Stimulated activated CD8-positive, alpha-beta memory T cell treated with anti-CD3 and anti-CD28 coated beads, Interleukin-15, amount 100 ng/mL, for 48 hours (primary cell): ENCODE measurements around the gene ERP29.
"Not testable (repeated sequence)": the region's sequence is repeated elsewhere in the genome, so short reads cannot be mapped to it uniquely, and the experiment has no call there.

Experiments used
- DNase-seq, 2 donors: peaks; one replicate each; pipeline ENCODE4 v3.0.0-alpha.2; 2020; ENCODE audit warnings: low read depth in 2 of 2

The ERP29 gene

GRCh38 chr12:112001576-112001975, 11.7 kb upstream of the ERP29 start:
- no peak for DNase-seq

- no peak for DNase-seq
Observed at GRCh38 chr12:112004041-112004440, 9.2 kb upstream of the ERP29 start.

GRCh38 chr12:112005419-112006395, 7.5 kb upstream of the ERP29 start:
- DNase-seq: no peak

- no peak for DNase-seq
Observed at GRCh38 chr12:112007945-112008344, 5.3 kb upstream of the ERP29 start.

- DNase-seq: no peak
Observed at GRCh38 chr12:112008918-112009317, 4.3 kb upstream of the ERP29 start.

- DNase-seq: not testable (repeated sequence)
Observed at GRCh38 chr12:112009596-112009995, 3.6 kb upstream of the ERP29 start.

GRCh38 chr12:112010415-112011344, 2.5 kb upstream of the ERP29 start:
- no peak for DNase-seq

- DNase-seq: no peak
Observed at GRCh38 chr12:112011685-112012084, 1.5 kb upstream of the ERP29 start.

- DNase-seq: peak; percentile 63 to 65
Observed at GRCh38 chr12:112013601-112014402, 576 bp downstream of the ERP29 start.

GRCh38 chr12:112015938-112016337, 2.7 kb downstream of the ERP29 start:
- no peak for DNase-seq

GRCh38 chr12:112017041-112017440, 3.8 kb downstream of the ERP29 start:
- DNase-seq: no peak

- DNase-seq: no peak
Observed at GRCh38 chr12:112018571-112019237, 5.5 kb downstream of the ERP29 start.

GRCh38 chr12:112020947-112021457, 7.8 kb downstream of the ERP29 start:
- no peak for DNase-seq

GRCh38 chr12:112022241-112023016, 9.2 kb downstream of the ERP29 start:
- no peak for DNase-seq

- DNase-seq: no peak
Observed at GRCh38 chr12:112023759-112024396, 10.7 kb downstream of the ERP29 start.

- no peak for DNase-seq
Observed at GRCh38 chr12:112025808-112026375, 12.7 kb downstream of the ERP29 start.

GRCh38 chr12:112029301-112029700, 16.1 kb downstream of the ERP29 start:
- DNase-seq: no peak

- no peak for DNase-seq
Observed at GRCh38 chr12:112031472-112031871, 18.2 kb downstream of the ERP29 start.

- no peak for DNase-seq
Observed at GRCh38 chr12:112032292-112032691, 19.1 kb downstream of the ERP29 start.
